Gastrocnemius medialis (tissue), 4 donors: ENCODE data around the gene OR5W2.
"Not testable (repeated sequence)": the region's sequence is repeated elsewhere in the genome, so short reads cannot be mapped to it uniquely, and the experiment has no call there.

ENCODE experiments used
- POLR2A ChIP-seq, 2 donors: fragments of 450-650 bp; IDR thresholded peaks; one replicate each; pipeline ENCODE4 v1.6.1; 2017; ENCODE audit warnings: antibody characterized with exemption in 2 of 2, mild to moderate bottlenecking in 2 of 2, moderate library complexity in 2 of 2
- TF ChIP-seq, protein P1 (sequence below), 5 experiments: fragments of 450-650 bp in 3 of 5; fragments of 200-600 bp in 2 of 5; sonication (generic) in 2 of 5; IDR thresholded peaks in 4 of 5; conservative IDR thresholded peaks in 1 of 5; 1 replicate in 4 of 5; 2 replicates in 1 of 5; pipeline ENCODE4 v1.5.1; 2016 to 2019; ENCODE audit warnings: antibody characterized with exemption in 5 of 5, mild to moderate bottlenecking in 3 of 5, moderate library complexity in 3 of 5

DNA sequence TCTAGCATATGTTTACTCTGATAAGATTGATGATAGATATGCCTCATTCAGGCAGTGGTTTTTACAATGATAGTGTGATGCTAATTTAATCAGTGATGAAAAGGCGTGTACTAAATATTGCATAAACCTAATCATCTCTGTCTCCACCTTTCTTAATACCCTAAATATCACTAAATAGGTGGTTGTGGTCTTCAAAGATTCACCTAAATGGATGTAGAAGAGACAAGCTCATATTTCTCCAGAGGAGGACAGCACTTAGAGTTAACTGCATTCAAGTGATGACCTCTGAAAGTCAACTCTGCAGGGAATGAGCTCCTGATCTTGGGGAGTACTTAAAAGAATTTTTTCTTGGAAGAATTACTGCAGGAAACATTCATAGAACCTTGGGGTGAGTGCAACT lies 31.4 kb downstream of the OR5W2 start, which contains the start of gene TRIM51:
- TF ChIP-seq, protein P1, sequence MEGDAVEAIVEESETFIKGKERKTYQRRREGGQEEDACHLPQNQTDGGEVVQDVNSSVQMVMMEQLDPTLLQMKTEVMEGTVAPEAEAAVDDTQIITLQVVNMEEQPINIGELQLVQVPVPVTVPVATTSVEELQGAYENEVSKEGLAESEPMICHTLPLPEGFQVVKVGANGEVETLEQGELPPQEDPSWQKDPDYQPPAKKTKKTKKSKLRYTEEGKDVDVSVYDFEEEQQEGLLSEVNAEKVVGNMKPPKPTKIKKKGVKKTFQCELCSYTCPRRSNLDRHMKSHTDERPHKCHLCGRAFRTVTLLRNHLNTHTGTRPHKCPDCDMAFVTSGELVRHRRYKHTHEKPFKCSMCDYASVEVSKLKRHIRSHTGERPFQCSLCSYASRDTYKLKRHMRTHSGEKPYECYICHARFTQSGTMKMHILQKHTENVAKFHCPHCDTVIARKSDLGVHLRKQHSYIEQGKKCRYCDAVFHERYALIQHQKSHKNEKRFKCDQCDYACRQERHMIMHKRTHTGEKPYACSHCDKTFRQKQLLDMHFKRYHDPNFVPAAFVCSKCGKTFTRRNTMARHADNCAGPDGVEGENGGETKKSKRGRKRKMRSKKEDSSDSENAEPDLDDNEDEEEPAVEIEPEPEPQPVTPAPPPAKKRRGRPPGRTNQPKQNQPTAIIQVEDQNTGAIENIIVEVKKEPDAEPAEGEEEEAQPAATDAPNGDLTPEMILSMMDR (IDR thresholded peaks at IDR 0.05 in 4 of 5, conservative IDR thresholded peaks at IDR 0.05 in 1 of 5), result not testable (repeated sequence)
- TF ChIP-seq POLR2A (IDR thresholded peaks at IDR 0.05), result not testable (repeated sequence)
